ENCODE results near the gene GCSH. TPM values are rescaled to one million over a fixed set of nuclear protein-coding genes. Genes with fewer than 3 reads are reported as not detected.
A peak's percentile ranks its signal among the peaks of the same experiment; 100 is the strongest.

The GCSH gene
- total RNA-seq, 1 donor from 2014 or later = 14.7 TPM

DNA sequence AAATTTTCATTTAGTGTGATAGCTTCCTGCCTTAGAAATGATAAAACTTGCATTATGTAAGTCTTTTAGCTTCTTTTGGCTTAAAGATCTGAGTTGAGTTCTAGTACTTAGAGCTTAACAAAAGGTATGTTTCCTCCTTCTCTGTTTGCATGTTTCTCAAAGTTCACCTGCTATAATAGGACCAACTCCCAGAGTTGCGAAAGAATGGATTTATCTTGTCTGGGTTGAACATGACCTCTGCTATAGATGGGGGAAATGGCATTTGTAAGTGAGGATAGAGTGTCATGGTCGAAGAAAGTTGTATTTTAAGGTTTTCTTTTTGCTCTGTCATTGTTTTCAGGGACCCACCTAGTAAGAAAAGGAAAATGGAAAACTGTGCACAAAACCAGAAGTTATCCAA lies 53.4 kb downstream of the GCSH start:
- TF ChIP-seq, protein P1, sequence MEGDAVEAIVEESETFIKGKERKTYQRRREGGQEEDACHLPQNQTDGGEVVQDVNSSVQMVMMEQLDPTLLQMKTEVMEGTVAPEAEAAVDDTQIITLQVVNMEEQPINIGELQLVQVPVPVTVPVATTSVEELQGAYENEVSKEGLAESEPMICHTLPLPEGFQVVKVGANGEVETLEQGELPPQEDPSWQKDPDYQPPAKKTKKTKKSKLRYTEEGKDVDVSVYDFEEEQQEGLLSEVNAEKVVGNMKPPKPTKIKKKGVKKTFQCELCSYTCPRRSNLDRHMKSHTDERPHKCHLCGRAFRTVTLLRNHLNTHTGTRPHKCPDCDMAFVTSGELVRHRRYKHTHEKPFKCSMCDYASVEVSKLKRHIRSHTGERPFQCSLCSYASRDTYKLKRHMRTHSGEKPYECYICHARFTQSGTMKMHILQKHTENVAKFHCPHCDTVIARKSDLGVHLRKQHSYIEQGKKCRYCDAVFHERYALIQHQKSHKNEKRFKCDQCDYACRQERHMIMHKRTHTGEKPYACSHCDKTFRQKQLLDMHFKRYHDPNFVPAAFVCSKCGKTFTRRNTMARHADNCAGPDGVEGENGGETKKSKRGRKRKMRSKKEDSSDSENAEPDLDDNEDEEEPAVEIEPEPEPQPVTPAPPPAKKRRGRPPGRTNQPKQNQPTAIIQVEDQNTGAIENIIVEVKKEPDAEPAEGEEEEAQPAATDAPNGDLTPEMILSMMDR (IDR thresholded peaks at IDR 0.05) = no peak
- no peak for ATAC-seq
- H3K36me3 ChIP-seq = peaks cover 53% of the 10 kb centered on the region

DNA sequence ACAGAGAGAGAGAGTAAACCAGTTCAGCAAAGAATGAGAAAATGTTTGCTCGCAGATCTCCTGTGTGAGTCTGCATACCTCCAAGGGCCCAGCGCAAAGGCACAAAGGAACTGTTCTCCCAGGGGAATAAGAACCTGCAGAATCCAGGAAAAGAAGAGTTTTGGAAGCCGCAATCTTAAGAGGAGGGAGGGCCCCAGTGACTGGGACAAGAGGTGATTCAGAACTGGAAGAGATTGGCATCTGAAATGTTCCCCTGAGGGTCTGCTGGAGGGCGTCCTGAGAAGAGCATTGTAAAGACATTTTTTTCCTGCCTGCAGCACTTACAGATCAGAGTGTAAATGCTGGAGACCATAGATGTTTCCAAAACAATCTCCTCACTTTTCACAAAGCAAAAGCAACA lies 54.5 kb downstream of the GCSH start:
- Histone ChIP-seq H3K9me3 (no peaks in the 10 kb centered on the region), H3K4me1 (peaks cover 32% of the 10 kb centered on the region), H3K27ac (no peak overlapping the region), H3K4me3 (no peak overlapping the region), H3K36me3 (peaks cover 53% of the 10 kb centered on the region), H3K27me3 (ENCODE audit: low read depth) (no peaks in the 10 kb centered on the region)
- TF ChIP-seq, protein P1 (IDR thresholded peaks at IDR 0.05) = no peak
- no peak for DNase-seq
- intact Hi-C loops (cut with DNase I) = no loop called here
- ATAC-seq = no peak

More for the DNA sequence above, 53.4 kb downstream of the GCSH start:
- intact Hi-C loops (cut with DNase I) = no loop called here
- Histone ChIP-seq H3K4me3 (no peak overlapping the region), H3K4me1 (peaks cover 20% of the 10 kb centered on the region), H3K27me3 (ENCODE audit: low read depth) (no peaks in the 10 kb centered on the region), H3K9me3 (no peaks in the 10 kb centered on the region), H3K27ac (no peak overlapping the region)
- no peak for DNase-seq

DNA sequence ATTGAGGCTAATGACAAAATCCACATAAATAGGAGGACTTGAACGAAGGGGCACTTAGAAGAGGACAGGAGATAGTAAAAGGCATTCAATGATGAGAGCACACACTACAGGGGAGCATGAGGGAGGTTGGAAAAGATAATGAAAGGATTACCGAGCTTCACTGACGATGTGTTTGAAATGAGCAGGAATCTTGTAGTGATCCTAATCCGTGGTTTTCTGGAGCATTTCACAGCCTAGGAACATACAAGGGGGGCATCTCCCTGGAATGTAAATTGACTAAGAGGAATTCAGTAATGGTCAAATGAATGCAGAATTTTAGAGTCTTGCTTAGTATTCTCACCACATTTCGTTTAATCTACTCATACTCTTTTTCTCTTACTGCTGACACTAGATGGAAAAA lies 55.4 kb downstream of the GCSH start:
- intact Hi-C loops (cut with DNase I) = no loop called here
- Histone ChIP-seq H3K9me3 (no peaks in the 10 kb centered on the region), H3K27ac (no peak overlapping the region), H3K36me3 (peaks cover 50% of the 10 kb centered on the region), H3K4me3 (no peak overlapping the region), H3K27me3 (ENCODE audit: low read depth) (no peaks in the 10 kb centered on the region), H3K4me1 (peaks cover 35% of the 10 kb centered on the region)
- DNase-seq (no peak), ATAC-seq (no peak)
- TF ChIP-seq, protein P1 (IDR thresholded peaks at IDR 0.05) = no peak

DNA sequence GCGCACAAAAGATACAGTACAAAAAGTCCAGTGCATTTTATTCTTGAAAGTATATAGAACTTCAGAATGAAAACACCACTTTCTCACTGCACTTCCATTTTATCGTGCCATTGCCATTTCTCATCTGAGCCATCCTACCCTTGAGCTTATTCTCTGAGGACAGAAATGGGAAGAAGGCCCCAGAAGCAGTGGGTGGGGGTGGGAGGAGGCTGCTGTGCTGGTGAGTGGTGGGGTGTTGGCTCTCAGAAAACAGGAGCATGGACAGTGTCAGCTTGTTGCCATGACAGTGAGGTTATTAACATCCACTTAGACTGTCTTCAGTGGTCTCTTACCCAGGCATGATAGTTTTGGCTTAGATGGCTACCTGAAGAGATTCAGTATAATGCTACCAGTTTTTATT lies 56.1 kb downstream of the GCSH start:
- intact Hi-C loops (cut with DNase I) = no loop called here
- H3K36me3 ChIP-seq = peaks cover 43% of the 10 kb centered on the region
- ATAC-seq (no peak), DNase-seq (no peak)
- H3K27me3 ChIP-seq (ENCODE audit: low read depth) = no peaks in the 10 kb centered on the region
- H3K4me3 ChIP-seq = no peak overlapping the region
- H3K4me1 ChIP-seq = peaks cover 35% of the 10 kb centered on the region
- TF ChIP-seq, protein P1 (IDR thresholded peaks at IDR 0.05) = no peak
- H3K27ac ChIP-seq = no peak overlapping the region
- H3K9me3 ChIP-seq = no peaks in the 10 kb centered on the region

DNA sequence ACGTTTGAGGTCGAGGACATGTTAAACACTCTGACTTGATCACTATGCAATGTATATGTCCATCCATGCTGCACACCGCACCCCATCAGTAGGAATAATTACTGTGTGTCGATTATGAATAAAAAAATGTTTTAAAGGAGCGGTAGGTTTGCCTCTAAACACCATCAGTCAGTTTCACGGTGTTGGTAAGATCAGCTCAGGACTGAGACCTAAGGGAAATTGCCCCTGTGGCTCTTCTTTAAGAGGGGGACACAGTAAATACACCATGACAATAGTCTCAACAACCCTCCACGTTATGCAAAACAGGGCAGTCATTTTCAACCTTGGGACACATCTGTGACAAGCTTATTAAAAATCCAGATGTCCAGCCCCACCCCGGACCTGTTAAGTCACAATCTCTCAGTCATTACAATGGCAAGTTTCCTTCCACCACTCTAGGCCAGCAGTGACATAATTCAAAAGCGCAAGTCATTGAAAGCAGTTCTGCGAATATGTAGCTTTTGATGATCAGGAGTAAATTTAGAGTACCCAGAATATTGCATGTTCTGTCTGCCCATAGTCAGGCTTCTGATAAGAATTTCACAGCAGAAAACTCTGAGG lies 59.3 kb downstream of the GCSH start:
- DNase-seq (no peak), ATAC-seq (no peak)
- TF ChIP-seq, protein P1 (IDR thresholded peaks at IDR 0.05) = no peak
- Histone ChIP-seq H3K27me3 (ENCODE audit: low read depth) (no peaks in the 10 kb centered on the region), H3K9me3 (no peaks in the 10 kb centered on the region), H3K36me3 (peaks cover 10% of the 10 kb centered on the region), H3K27ac (peak overlapping the region; percentile 74), H3K4me1 (peaks cover 35% of the 10 kb centered on the region), H3K4me3 (peak overlapping the region; percentile 79)
- intact Hi-C loops (cut with DNase I) = no loop called here
